GM23338 (cell line): ENCODE measurements around the gene ARMH1. TPM values are rescaled to one million over a fixed set of nuclear protein-coding genes. Genes with fewer than 3 reads are reported as not detected.

Source experiments
- ATAC-seq: fragments of 200-7000 bp; cut with Tn5 transposase; 3 replicates; pipeline ENCODE4 v1.9.1; 2020
- DNase-seq: peaks from one replicate; pipeline ENCODE4 v3.0.0-alpha.2; 2015; ENCODE audit warnings: low spot score
- H2AFZ ChIP-seq: fragments of 200-600 bp; sonication (generic); 2 replicates; pipeline ENCODE4 v1.8.0; 2016; ENCODE audit warnings: antibody characterized with exemption, mild to moderate bottlenecking, moderate library complexity
- H3F3A ChIP-seq: fragments of 200-600 bp; sonication (generic); replicated peaks from 2 replicates; pipeline ENCODE4 v1.8.0; 2017; ENCODE audit warnings: antibody characterized with exemption, mixed run types, low read depth
- H3K27ac ChIP-seq: fragments of 200-600 bp; sonication (generic); 2 replicates; pipeline ENCODE4 v1.6.1; 2016; ENCODE audit warnings: low read depth
- H3K27me3 ChIP-seq: fragments of 200-600 bp; sonication (generic); 2 replicates; pipeline ENCODE4 v1.8.0; 2016; ENCODE audit warnings: mild to moderate bottlenecking, mixed run types, moderate library complexity; ENCODE audit not compliant: insufficient read depth
- H3K36me3 ChIP-seq: fragments of 200-600 bp; sonication (generic); 2 replicates; pipeline ENCODE4 v1.8.0; 2016; ENCODE audit warnings: mild to moderate bottlenecking; ENCODE audit not compliant: insufficient read depth
- H3K4me1 ChIP-seq: fragments of 200-600 bp; sonication (generic); 2 replicates; pipeline ENCODE4 v1.8.0; 2016; ENCODE audit warnings: mild to moderate bottlenecking, moderate library complexity; ENCODE audit not compliant: insufficient read depth
- H3K4me2 ChIP-seq: fragments of 200-600 bp; sonication (generic); 2 replicates; pipeline ENCODE4 v1.7.1; 2017; ENCODE audit warnings: mixed run types
- H3K4me3 ChIP-seq: fragments of 200-600 bp; sonication (generic); 2 replicates; pipeline ENCODE4 v1.6.1; 2016; ENCODE audit warnings: mixed run types
- H3K79me2 ChIP-seq: fragments of 200-600 bp; sonication (generic); replicated peaks from 2 replicates; pipeline ENCODE4 v1.8.0; 2017; ENCODE audit warnings: mild to moderate bottlenecking; ENCODE audit not compliant: insufficient read depth
- H3K9me2 ChIP-seq: fragments of 200-600 bp; sonication (generic); 2 replicates; pipeline ENCODE4 v1.8.0; 2017; ENCODE audit not compliant: insufficient read depth
- H4K20me1 ChIP-seq: fragments of 200-600 bp; sonication (generic); replicated peaks from 2 replicates; pipeline ENCODE4 v1.8.0; 2017; ENCODE audit warnings: mild to moderate bottlenecking; ENCODE audit not compliant: insufficient read depth
- H3K27ac Mint-ChIP-seq: 2 replicates; pipeline ENCODE4 v1.8.0; 2020; ENCODE audit warnings: inconsistent platforms, mild to moderate bottlenecking, moderate library complexity, mixed read lengths
- H3K27me3 Mint-ChIP-seq: 3 replicates; pipeline ENCODE4 v1.8.0; 2022; ENCODE audit warnings: low read depth, mild to moderate bottlenecking, moderate library complexity, mixed read lengths, inconsistent platforms; ENCODE audit not compliant: insufficient read depth, poor library complexity
- H3K36me3 Mint-ChIP-seq: 3 replicates; pipeline ENCODE4 v1.8.0; 2021; ENCODE audit warnings: low read depth, mild to moderate bottlenecking, inconsistent platforms, moderate library complexity, mixed read lengths
- H3K4me1 Mint-ChIP-seq: 3 replicates; pipeline ENCODE4 v1.8.0; 2020; ENCODE audit warnings: mild to moderate bottlenecking, inconsistent platforms, mixed read lengths
- H3K4me3 Mint-ChIP-seq: 3 replicates; pipeline ENCODE4 v1.8.0; 2021; ENCODE audit warnings: moderate library complexity, mild to moderate bottlenecking, inconsistent platforms, mixed read lengths
- H3K9me3 Mint-ChIP-seq: 3 replicates; pipeline ENCODE4 v1.8.0; 2020; ENCODE audit warnings: moderate library complexity, mild to moderate bottlenecking, inconsistent platforms, mixed read lengths
- CTCF ChIP-seq, 2 experiments: fragments of 200-600 bp in 1 of 2; sonication (generic) in 1 of 2; conservative IDR thresholded peaks; 2 replicates each; pipeline versions ENCODE4 v1.5.1 to v1.6.1; 2016 to 2017; ENCODE audit warnings: antibody characterized with exemption in 2 of 2, low read depth in 2 of 2, mild to moderate bottlenecking in 2 of 2, moderate library complexity in 1 of 2
- ETS1 ChIP-seq: IDR thresholded peaks from 2 replicates; pipeline ENCODE4 v1.6.1; 2016; ENCODE audit warnings: antibody characterized with exemption
- EZH2phosphoT487 ChIP-seq: fragments of 200-600 bp; sonication (generic); IDR thresholded peaks from one replicate; pipeline ENCODE4 v1.8.1; 2018; ENCODE audit warnings: antibody characterized with exemption; ENCODE audit not compliant: unreplicated experiment
- JUNB ChIP-seq: IDR thresholded peaks from one replicate; pipeline ENCODE4 v1.6.1; 2016; ENCODE audit warnings: antibody characterized with exemption; ENCODE audit not compliant: unreplicated experiment
- NANOG ChIP-seq: IDR thresholded peaks from 2 replicates; pipeline ENCODE4 v1.6.1; 2016; ENCODE audit warnings: antibody characterized with exemption, borderline replicate concordance
- POLR2AphosphoS5 ChIP-seq: IDR thresholded peaks from 2 replicates; pipeline ENCODE4 v1.6.1; 2016; ENCODE audit warnings: antibody characterized with exemption, low read depth
- ZNF114 ChIP-seq: fragments of 250-450 bp; sonication (Bioruptor Pico); IDR thresholded peaks from 2 replicates; pipeline ENCODE4 v1.5.0; 2020; ENCODE audit warnings: mild to moderate bottlenecking, moderate library complexity
- ZNF331 ChIP-seq: fragments of 250-450 bp; sonication (Bioruptor Pico); IDR thresholded peaks from 2 replicates; pipeline ENCODE4 v1.5.0; 2020; ENCODE audit warnings: low read depth, mild to moderate bottlenecking, moderate library complexity
- polyA plus RNA-seq: library from polyadenylated mRNA; unstranded; fragments of >200 nt; fragmentation: Nextera tagmentation; extraction: Ambion mirVana; gene quantifications from 2 replicates; pipeline ENCODE4 v1.2.1, GENCODE V29; 2016
- total RNA-seq: library from RNA; depleted of rRNA; stranded (reverse); fragments of >200 nt; shearing (Covaris generic); gene quantifications from 2 replicates; pipeline ENCODE4 v1.2.3, GENCODE V29; 2014

ARMH1 gene
- total and polyA plus RNA-seq, 2 experiments from 2014 or later, result 0.31 TPM; not detected in 1

GRCh38 chr1:44747878-44748277, 73.4 kb downstream of the ARMH1 start:
- no peak overlapping the region for H3K4me2 ChIP-seq
- peaks cover 60% of the 10 kb centered on the region for H3K36me3 ChIP-seq
- H3K27ac ChIP-seq, result no peak overlapping the region
- no peaks in the 10 kb centered on the region for H3K9me2 ChIP-seq
- peak; percentile 69 for ATAC-seq
- TF ChIP-seq CTCF (conservative IDR thresholded peaks at IDR 0.05; ENCODE audit: low read depth in 2 of 2), result peak; percentile 37 to 55; a peak in 3 of 4 replicates
- TF ChIP-seq JUNB, result no peak
- TF ChIP-seq EZH2phosphoT487, result no peak
- no peak for TF ChIP-seq NANOG
- peak; percentile 50 for DNase-seq
- H3K9me3 Mint-ChIP-seq, result no peaks in the 10 kb centered on the region; the same call in 2 of the 3 replicates
- H3K4me1 Mint-ChIP-seq, result no peaks in the 10 kb centered on the region; the same call in 1 of the 3 replicates
- peaks cover 19% of the 10 kb centered on the region for H4K20me1 ChIP-seq
- no peaks in the 10 kb centered on the region for H3K27me3 ChIP-seq
- H3K4me1 ChIP-seq, result no peaks in the 10 kb centered on the region
- no peak overlapping the region for H2AFZ ChIP-seq
- H3F3A ChIP-seq, result peaks cover 10% of the 10 kb centered on the region
- no peak overlapping the region for H3K27ac Mint-ChIP-seq
- H3K27me3 Mint-ChIP-seq, result no peaks in the 10 kb centered on the region
- no peak overlapping the region for H3K4me3 Mint-ChIP-seq
- H3K4me3 ChIP-seq, result no peak overlapping the region
- H3K79me2 ChIP-seq, result peaks cover 24% of the 10 kb centered on the region
- H3K36me3 Mint-ChIP-seq, result peaks cover 81% of the 10 kb centered on the region

GRCh38 chr1:44757420-44757819, 82.9 kb downstream of the ARMH1 start:
- DNase-seq (no peak), ATAC-seq (no peak)
- H3K4me1 Mint-ChIP-seq, result no peaks in the 10 kb centered on the region
- Histone ChIP-seq H3F3A (peaks cover 10% of the 10 kb centered on the region), H2AFZ (no peak overlapping the region), H4K20me1 (peaks cover 7% of the 10 kb centered on the region; the same call in 1 of the 2 replicates), H3K4me2 (no peak overlapping the region), H3K4me3 (no peak overlapping the region), H3K36me3 (peaks cover 69% of the 10 kb centered on the region), H3K27me3 (no peaks in the 10 kb centered on the region), H3K27ac (no peak overlapping the region), H3K4me1 (no peaks in the 10 kb centered on the region), H3K79me2 (no peaks in the 10 kb centered on the region), H3K9me2 (no peaks in the 10 kb centered on the region)
- no peak overlapping the region for H3K27ac Mint-ChIP-seq
- TF ChIP-seq POLR2AphosphoS5 (no peak), ETS1 (no peak), JUNB (no peak), ZNF114 (no peak), ZNF331 (no peak), CTCF (conservative IDR thresholded peaks at IDR 0.05; ENCODE audit: low read depth in 2 of 2) (no peak)
- peaks cover 4% of the 10 kb centered on the region for H3K27me3 Mint-ChIP-seq
- H3K4me3 Mint-ChIP-seq, result no peak overlapping the region
- H3K36me3 Mint-ChIP-seq, result peaks cover 93% of the 10 kb centered on the region
- no peaks in the 10 kb centered on the region for H3K9me3 Mint-ChIP-seq
